Trophoblast cell (in vitro differentiated cells and primary cell): ENCODE data around the gene SEMA4D.

ENCODE experiments used
- DNase-seq, 2 donors: peaks; one replicate each; pipeline ENCODE4 v3.0.0-alpha.2; 2016
- H2AFZ ChIP-seq: 2 replicates; pipeline ENCODE4 v1.6.1; 2013; ENCODE audit warnings: low read length, moderate library complexity, mild to moderate bottlenecking; ENCODE audit not compliant: insufficient read depth, poor library complexity
- H2AK5ac ChIP-seq: 2 replicates; pipeline ENCODE4 v1.6.1; 2013; ENCODE audit warnings: mild to moderate bottlenecking, low read length
- H2BK120ac ChIP-seq: 2 replicates; pipeline ENCODE4 v1.6.1; 2013; ENCODE audit warnings: low read length, mild to moderate bottlenecking, moderate library complexity; ENCODE audit not compliant: insufficient read depth, poor library complexity
- H2BK12ac ChIP-seq: 2 replicates; pipeline ENCODE4 v1.6.1; 2013; ENCODE audit warnings: mild to moderate bottlenecking, low read length, moderate library complexity
- H2BK5ac ChIP-seq: 2 replicates; pipeline ENCODE4 v1.6.1; 2013; ENCODE audit warnings: low read length, low read depth, moderate library complexity, mild to moderate bottlenecking; ENCODE audit not compliant: poor library complexity
- H3K14ac ChIP-seq: 2 replicates; pipeline ENCODE4 v1.6.1; 2013; ENCODE audit warnings: mild to moderate bottlenecking, low read length
- H3K18ac ChIP-seq: 2 replicates; pipeline ENCODE4 v1.6.1; 2013; ENCODE audit warnings: mild to moderate bottlenecking, low read length
- H3K23ac ChIP-seq: 2 replicates; pipeline ENCODE4 v1.6.1; 2013; ENCODE audit warnings: low read length
- H3K27ac ChIP-seq: 2 replicates; pipeline ENCODE4 v1.5.1; 2013; ENCODE audit warnings: low read depth, mild to moderate bottlenecking, inconsistent platforms, low read length, moderate library complexity
- H3K27me3 ChIP-seq: 2 replicates; pipeline ENCODE4 v1.6.1; 2013; ENCODE audit warnings: inconsistent platforms, mild to moderate bottlenecking, low read length, moderate library complexity; ENCODE audit not compliant: insufficient read depth
- H3K36me3 ChIP-seq, 2 experiments: 1 replicate in 1 of 2; 2 replicates in 1 of 2; pipeline ENCODE4 v1.6.1; 2013; ENCODE audit warnings: low read length in 2 of 2, mild to moderate bottlenecking in 2 of 2, moderate library complexity in 1 of 2; ENCODE audit not compliant: insufficient read depth in 2 of 2, control insufficient read depth in 1 of 2
- H3K4ac ChIP-seq: 2 replicates; pipeline ENCODE4 v1.6.1; 2013; ENCODE audit warnings: low read depth, mild to moderate bottlenecking, low read length, moderate library complexity
- H3K4me1 ChIP-seq, 2 experiments: 1 replicate in 1 of 2; 2 replicates in 1 of 2; pipeline ENCODE4 v1.6.1; 2013; ENCODE audit warnings: low read length in 2 of 2, mild to moderate bottlenecking in 2 of 2, moderate library complexity in 1 of 2; ENCODE audit not compliant: insufficient read depth in 2 of 2, control insufficient read depth in 1 of 2
- H3K4me2 ChIP-seq: 2 replicates; pipeline ENCODE4 v1.6.1; 2013; ENCODE audit warnings: inconsistent platforms, mild to moderate bottlenecking, low read length, moderate library complexity
- H3K4me3 ChIP-seq: 2 replicates; pipeline ENCODE4 v1.5.1; 2013; ENCODE audit warnings: mild to moderate bottlenecking, low read depth, low read length, inconsistent platforms
- H3K79me1 ChIP-seq: one replicate; pipeline ENCODE4 v1.6.1; 2013; ENCODE audit warnings: low read length
- H3K79me2 ChIP-seq: 2 replicates; pipeline ENCODE4 v1.6.1; 2013; ENCODE audit warnings: low read length, mild to moderate bottlenecking; ENCODE audit not compliant: control insufficient read depth, insufficient read depth, poor library complexity
- H3K9ac ChIP-seq: 2 replicates; pipeline ENCODE4 v1.6.1; 2013; ENCODE audit warnings: mild to moderate bottlenecking, low read length
- H3K9me3 ChIP-seq: 2 replicates; pipeline ENCODE4 v1.6.1; 2013; ENCODE audit warnings: low read depth, mild to moderate bottlenecking, control low read depth, inconsistent platforms, low read length; ENCODE audit not compliant: insufficient read depth
- H4K12ac ChIP-seq: 2 replicates; pipeline ENCODE4 v1.6.1; 2013; ENCODE audit warnings: low read depth, mild to moderate bottlenecking, low read length, moderate library complexity
- H4K8ac ChIP-seq: 2 replicates; pipeline ENCODE4 v1.6.1; 2013; ENCODE audit warnings: low read depth, mild to moderate bottlenecking, low read length, moderate library complexity
- H4K91ac ChIP-seq: one replicate; pipeline ENCODE4 v1.6.1; 2013; ENCODE audit warnings: low read depth, mild to moderate bottlenecking, low read length, moderate library complexity
- WGBS: extraction: QIAGEN DNeasy Blood & Tissue Kit; methylation state at CpG from one replicate; pipeline ENCODE4 v1.1.7; 2013; ENCODE audit warnings: missing lambda C conversion rate; ENCODE audit not compliant: insufficient read length, insufficient coverage; ENCODE audit errors: extremely low coverage; 5-methylcytosine and 5-hydroxymethylcytosine counted together

SEMA4D gene

DNA sequence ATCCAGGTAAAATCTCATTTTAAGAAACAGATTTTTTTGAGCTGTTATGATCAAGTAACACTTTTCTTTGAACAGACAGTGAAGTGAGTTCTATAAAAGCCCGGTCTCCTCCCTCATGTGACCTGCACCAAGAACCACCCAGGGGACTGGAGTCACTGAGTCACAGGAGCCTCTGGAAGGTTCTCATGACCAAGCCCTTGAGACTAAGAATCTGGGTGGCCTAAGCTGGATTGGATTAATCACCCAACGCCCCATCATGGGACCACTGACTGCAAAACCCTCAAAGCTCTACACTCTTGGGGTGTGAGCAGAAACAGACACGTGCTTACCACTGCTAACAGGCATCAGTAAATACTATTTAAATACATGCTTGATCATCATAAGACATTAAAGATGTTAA is 131.2 kb downstream of the SEMA4D start:
- no peak overlapping the region for H3K14ac ChIP-seq
- H4K91ac ChIP-seq, result no peak overlapping the region
- no peak overlapping the region for H4K8ac ChIP-seq
- H3K4ac ChIP-seq, result no peak overlapping the region
- H3K4me2 ChIP-seq, result no peak overlapping the region
- no peak overlapping the region for H3K23ac ChIP-seq
- peaks cover 17% of the 10 kb centered on the region for H3K9me3 ChIP-seq
- no peaks in the 10 kb centered on the region for H3K79me1 ChIP-seq
- no peak overlapping the region for H3K27ac ChIP-seq
- no peak for DNase-seq
- H3K4me1 ChIP-seq, result no peaks in the 10 kb centered on the region
- no peak overlapping the region for H3K4me3 ChIP-seq
- no peak overlapping the region for H2BK12ac ChIP-seq
- H3K27me3 ChIP-seq, result no peaks in the 10 kb centered on the region
- H3K79me2 ChIP-seq, result no peaks in the 10 kb centered on the region
- no CpG with 5 or more reads among the region's 3 CpGs for WGBS
- H3K9ac ChIP-seq, result no peak overlapping the region
- H3K18ac ChIP-seq, result no peak overlapping the region
- no peak overlapping the region for H2BK5ac ChIP-seq
- no peak overlapping the region for H2AFZ ChIP-seq
- no peak overlapping the region for H2BK120ac ChIP-seq
- H3K36me3 ChIP-seq, result peaks cover 14 to 16% of the 10 kb centered on the region in 2 experiments
- H2AK5ac ChIP-seq, result no peak overlapping the region
- H4K12ac ChIP-seq, result no peak overlapping the region

DNA sequence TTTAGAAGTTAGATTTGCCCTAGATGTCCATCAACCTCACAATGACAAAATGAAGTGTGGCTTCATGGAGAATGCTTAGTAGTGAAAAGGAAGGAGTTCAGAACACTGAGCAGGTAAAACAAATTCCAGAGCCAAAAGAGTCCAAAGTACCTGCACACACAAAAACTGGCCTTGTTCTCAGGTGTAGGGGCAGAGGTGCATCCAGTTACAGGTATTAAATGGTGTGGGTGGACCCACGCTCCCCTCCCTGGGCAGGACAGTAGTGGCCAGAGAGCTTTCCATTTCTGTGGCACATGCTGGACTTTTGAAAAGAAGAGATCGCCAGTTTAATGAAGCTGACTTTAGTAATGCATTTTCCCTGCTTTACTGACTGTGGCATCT is 132.4 kb downstream of the SEMA4D start:
- no peak overlapping the region for H2BK5ac ChIP-seq
- H3K9ac ChIP-seq, result no peak overlapping the region
- H2BK12ac ChIP-seq, result no peak overlapping the region
- H3K79me1 ChIP-seq, result no peaks in the 10 kb centered on the region
- no peak overlapping the region for H3K27ac ChIP-seq
- H2AFZ ChIP-seq, result no peak overlapping the region
- no peak overlapping the region for H3K18ac ChIP-seq
- WGBS, result no CpG with 5 or more reads among the region's 2 CpGs
- H3K4ac ChIP-seq, result no peak overlapping the region
- H3K23ac ChIP-seq, result no peak overlapping the region
- no peak overlapping the region for H4K8ac ChIP-seq
- no peak overlapping the region for H3K4me2 ChIP-seq
- no peak overlapping the region for H3K4me3 ChIP-seq
- no peak overlapping the region for H2AK5ac ChIP-seq
- no peak overlapping the region for H4K12ac ChIP-seq
- H3K4me1 ChIP-seq, result no peaks in the 10 kb centered on the region
- H3K79me2 ChIP-seq, result no peaks in the 10 kb centered on the region
- no peak overlapping the region for H3K14ac ChIP-seq
- no peaks in the 10 kb centered on the region for H3K27me3 ChIP-seq
- H4K91ac ChIP-seq, result no peak overlapping the region
- no peak overlapping the region for H2BK120ac ChIP-seq
- peaks cover 13% of the 10 kb centered on the region for H3K9me3 ChIP-seq
- no peak for DNase-seq
- peaks cover 17 to 27% of the 10 kb centered on the region in 2 experiments for H3K36me3 ChIP-seq

DNA sequence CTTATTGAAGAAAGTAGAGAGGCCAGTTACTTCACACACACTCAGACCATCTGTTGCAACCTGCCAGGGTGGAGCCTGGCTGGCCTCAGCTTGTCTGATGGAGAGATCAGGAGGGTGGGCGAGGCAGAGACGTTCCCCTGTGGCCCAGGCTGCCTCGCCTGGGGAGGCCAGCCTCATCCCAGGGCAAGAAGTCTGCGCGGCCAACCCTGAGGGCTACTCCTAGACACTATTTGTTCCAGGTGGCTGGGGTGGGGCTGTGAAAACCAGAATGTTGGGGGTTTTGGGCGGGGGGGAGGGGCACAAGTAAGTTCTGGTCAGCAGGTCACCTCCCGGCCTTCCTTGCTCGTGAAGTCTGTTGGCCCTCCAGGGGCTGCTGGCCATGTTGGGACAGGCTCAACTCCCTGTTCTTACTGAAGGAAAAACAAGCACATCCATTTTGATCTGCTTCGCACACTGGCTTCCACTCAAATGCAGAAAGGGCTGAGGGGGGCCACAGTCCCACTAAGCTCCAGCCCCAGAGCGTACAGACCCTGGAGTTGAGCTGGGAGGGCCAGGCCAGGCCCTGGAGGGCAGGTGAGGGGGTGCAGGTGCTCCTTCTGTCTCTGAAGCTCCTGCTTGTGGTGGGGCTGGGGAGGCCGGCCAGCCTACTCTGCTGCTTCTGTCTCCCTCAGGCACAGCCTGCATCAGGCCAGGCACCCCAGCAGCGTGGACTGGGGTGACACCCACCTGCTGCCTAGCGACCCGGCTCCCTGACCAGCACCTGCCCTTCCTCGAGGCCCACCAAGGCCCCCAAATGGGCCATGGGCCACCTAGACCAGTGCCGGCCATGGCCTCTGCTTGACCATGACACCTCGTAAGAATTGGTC is 133.0 kb downstream of the SEMA4D start:
- DNase-seq, result no peak
- no peaks in the 10 kb centered on the region for H3K79me1 ChIP-seq
- no peak overlapping the region for H3K9ac ChIP-seq
- no peak overlapping the region for H2AK5ac ChIP-seq
- H2BK5ac ChIP-seq, result no peak overlapping the region
- H3K14ac ChIP-seq, result no peak overlapping the region
- H4K12ac ChIP-seq, result no peak overlapping the region
- H3K9me3 ChIP-seq, result peaks cover 8% of the 10 kb centered on the region
- H3K79me2 ChIP-seq, result no peaks in the 10 kb centered on the region
- H3K4ac ChIP-seq, result no peak overlapping the region
- no peaks in the 10 kb centered on the region for H3K4me1 ChIP-seq
- H3K27me3 ChIP-seq, result no peaks in the 10 kb centered on the region
- no CpG with 5 or more reads among the region's 17 CpGs for WGBS
- H3K4me2 ChIP-seq, result no peak overlapping the region
- H3K23ac ChIP-seq, result no peak overlapping the region
- no peak overlapping the region for H3K27ac ChIP-seq
- peaks cover 19 to 30% of the 10 kb centered on the region in 2 experiments for H3K36me3 ChIP-seq
- H2BK12ac ChIP-seq, result no peak overlapping the region
- no peak overlapping the region for H4K91ac ChIP-seq
- H3K18ac ChIP-seq, result no peak overlapping the region
- H3K4me3 ChIP-seq, result no peak overlapping the region
- H2AFZ ChIP-seq, result no peak overlapping the region
- no peak overlapping the region for H2BK120ac ChIP-seq
- no peak overlapping the region for H4K8ac ChIP-seq

DNA sequence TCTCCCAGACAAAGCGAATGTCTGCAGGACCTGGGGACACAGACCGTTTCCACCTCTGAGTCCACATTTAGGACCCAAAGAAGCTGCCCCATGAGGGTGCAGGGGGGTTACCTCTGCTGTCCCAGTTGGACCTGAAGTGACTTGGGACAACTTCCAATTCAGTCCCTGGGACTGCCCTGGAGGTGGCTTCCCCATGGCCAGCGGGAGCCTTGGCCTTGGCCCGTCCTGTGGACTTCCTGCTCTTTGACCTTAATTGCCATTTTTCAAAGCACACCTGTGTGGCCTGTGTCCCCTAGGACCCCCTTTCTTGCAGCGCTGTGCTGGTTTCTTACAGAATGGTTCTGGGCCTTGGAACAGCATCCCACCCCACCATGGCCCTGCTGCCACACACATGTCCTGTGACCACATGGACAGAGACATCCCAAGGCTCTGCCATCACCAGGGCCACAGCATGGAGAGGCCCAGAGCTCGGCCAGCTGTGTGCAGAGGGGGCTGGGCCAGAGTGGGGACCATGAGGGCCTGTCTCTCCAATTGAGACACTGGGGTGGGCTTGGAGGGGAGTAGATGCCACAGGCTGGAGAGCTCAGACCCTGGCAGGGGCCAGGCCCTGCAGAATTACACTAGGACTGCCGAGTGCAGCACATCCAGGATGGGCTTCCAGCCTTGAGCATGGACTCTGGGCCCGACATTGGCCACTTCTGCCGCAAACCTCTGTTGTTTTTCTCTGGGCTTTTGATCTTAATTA is 133.8 kb downstream of the SEMA4D start:
- H2BK12ac ChIP-seq, result no peak overlapping the region
- H3K23ac ChIP-seq, result no peak overlapping the region
- no peak overlapping the region for H3K9ac ChIP-seq
- DNase-seq, result no peak
- H2BK120ac ChIP-seq, result no peak overlapping the region
- no peak overlapping the region for H3K14ac ChIP-seq
- H3K27ac ChIP-seq, result no peak overlapping the region
- H2AK5ac ChIP-seq, result no peak overlapping the region
- H3K27me3 ChIP-seq, result no peaks in the 10 kb centered on the region
- WGBS, result no CpG with 5 or more reads among the region's 9 CpGs
- H3K4me2 ChIP-seq, result no peak overlapping the region
- H3K4me3 ChIP-seq, result peak overlapping the region; percentile 45
- no peak overlapping the region for H3K18ac ChIP-seq
- H3K79me2 ChIP-seq, result no peaks in the 10 kb centered on the region
- no peak overlapping the region for H4K12ac ChIP-seq
- no peaks in the 10 kb centered on the region for H3K79me1 ChIP-seq
- peaks cover 6% of the 10 kb centered on the region for H3K9me3 ChIP-seq
- H3K4me1 ChIP-seq, result no peaks in the 10 kb centered on the region
- peaks cover 23 to 35% of the 10 kb centered on the region in 2 experiments for H3K36me3 ChIP-seq
- no peak overlapping the region for H2AFZ ChIP-seq
- H3K4ac ChIP-seq, result no peak overlapping the region
- H2BK5ac ChIP-seq, result no peak overlapping the region
- no peak overlapping the region for H4K91ac ChIP-seq
- H4K8ac ChIP-seq, result no peak overlapping the region
